ENCODE measurements around the gene AP3S1. TPM values are rescaled to one million over a fixed set of nuclear protein-coding genes. Genes with fewer than 3 reads are reported as not detected.
"Not testable (repeated sequence)": the region's sequence is repeated elsewhere in the genome, so short reads cannot be mapped to it uniquely, and the experiment has no call there.

Gene AP3S1
- total RNA-seq, 1 donor from 2014 or later = 57.3 TPM

- Histone ChIP-seq H3K27ac (replicated peaks) (no peak overlapping the region), H3K36me3 (no peaks in the 10 kb centered on the region), H3K9me3 (replicated peaks) (no peaks in the 10 kb centered on the region), H3K4me3 (no peak overlapping the region), H3K27me3 (ENCODE audit: low read depth) (no peaks in the 10 kb centered on the region), H3K4me1 (peaks cover 3% of the 10 kb centered on the region)
- intact Hi-C loops (cut with micrococcal nuclease) = no loop called here
- no peak for TF ChIP-seq CTCF (IDR thresholded peaks at IDR 0.05; ENCODE audit: borderline replicate concordance)
- DNase-seq = no peak
Measured at GRCh38 chr5:115907177-115907576, 65.4 kb downstream of the AP3S1 start.

GRCh38 chr5:115913623-115914400 is 72.1 kb downstream of the AP3S1 start:
- DNase-seq; H3K27me3 ChIP-seq (ENCODE audit: low read depth); H3K27ac ChIP-seq (replicated peaks); H3K4me3 ChIP-seq; intact Hi-C loops (cut with micrococcal nuclease); H3K4me1 ChIP-seq; H3K9me3 ChIP-seq (replicated peaks): not testable (repeated sequence)
- peaks cover 13% of the 10 kb centered on the region for H3K36me3 ChIP-seq

DNA sequence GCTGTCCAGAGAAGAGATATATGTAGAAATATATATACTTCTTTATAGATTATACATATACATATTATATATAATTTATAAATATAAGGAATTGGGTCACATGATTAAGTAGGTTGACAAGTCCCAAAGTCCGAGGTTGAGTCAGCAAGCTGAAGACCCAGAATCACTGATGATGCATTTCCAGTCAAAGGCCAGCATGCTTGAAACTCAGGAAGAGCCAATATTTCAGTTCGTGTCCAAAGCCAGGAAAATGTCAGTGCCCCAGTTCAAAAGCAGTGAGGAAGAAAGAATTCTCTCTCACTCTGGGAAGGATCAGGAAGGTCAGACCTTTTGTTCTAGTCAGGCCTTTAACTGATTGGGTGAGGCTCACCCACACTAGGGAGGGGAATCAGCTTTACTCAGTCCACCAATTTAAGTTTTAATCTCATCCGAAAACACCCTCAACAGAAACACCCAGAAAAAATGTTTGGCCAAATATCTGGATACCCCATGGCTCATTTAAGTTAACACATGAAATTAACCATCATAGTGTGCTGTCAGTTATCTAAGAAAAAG is 78.5 kb downstream of the AP3S1 start:
- no peaks in the 10 kb centered on the region for H3K4me1 ChIP-seq
- no peak for DNase-seq
- no peaks in the 10 kb centered on the region for H3K9me3 ChIP-seq (replicated peaks)
- intact Hi-C loops (cut with micrococcal nuclease) = no loop called here
- H3K27ac ChIP-seq (replicated peaks) = no peak overlapping the region
- no peak overlapping the region for H3K4me3 ChIP-seq
- TF ChIP-seq CTCF (IDR thresholded peaks at IDR 0.05; ENCODE audit: borderline replicate concordance) = no peak
- no peaks in the 10 kb centered on the region for H3K27me3 ChIP-seq (ENCODE audit: low read depth)
- peaks cover 4% of the 10 kb centered on the region for H3K36me3 ChIP-seq

DNA sequence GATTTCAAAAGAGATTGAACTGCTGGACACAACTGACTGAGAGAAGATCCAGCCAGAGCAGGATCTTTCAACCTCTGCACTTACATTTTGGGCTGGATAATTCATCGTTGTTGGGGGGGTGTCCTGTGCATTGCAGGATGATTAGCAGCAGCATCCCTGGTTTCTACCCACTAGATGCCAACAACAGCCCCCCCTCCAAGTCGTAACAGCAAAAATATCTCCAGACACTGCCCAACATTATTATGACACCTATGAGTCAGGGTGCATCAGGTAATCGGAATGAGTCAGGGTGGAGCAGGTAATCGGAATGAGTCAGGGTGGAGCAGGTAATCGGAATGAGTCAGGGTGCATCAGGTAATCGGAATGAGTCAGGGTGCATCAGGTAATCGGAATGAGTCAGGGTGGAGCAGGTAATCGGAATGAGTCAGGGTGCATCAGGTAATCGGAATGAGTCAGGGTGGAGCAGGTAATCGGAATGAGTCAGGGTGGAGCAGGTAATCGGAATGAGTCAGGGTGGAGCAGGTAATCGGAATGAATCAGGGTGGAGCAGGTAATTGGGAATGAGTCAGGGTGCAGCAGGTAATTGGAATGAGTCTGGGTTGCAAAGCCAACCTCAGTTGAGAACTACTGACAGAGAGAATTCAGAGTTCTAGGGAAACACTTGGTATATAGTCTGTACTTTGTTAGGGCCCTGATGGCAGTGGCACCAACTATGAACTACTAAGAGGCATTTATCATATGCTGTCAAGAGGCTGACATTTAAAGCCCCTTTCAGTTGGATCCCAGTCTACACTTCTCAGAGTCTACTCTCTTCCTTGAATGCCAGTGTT is 87.1 kb downstream of the AP3S1 start:
- DNase-seq; H3K4me3 ChIP-seq; H3K9me3 ChIP-seq (replicated peaks); H3K27ac ChIP-seq (replicated peaks); H3K4me1 ChIP-seq; intact Hi-C loops (cut with micrococcal nuclease); H3K27me3 ChIP-seq (ENCODE audit: low read depth); H3K36me3 ChIP-seq: not testable (repeated sequence)

GRCh38 chr5:115930171-115930570 is 88.4 kb downstream of the AP3S1 start:
- H3K4me3 ChIP-seq; intact Hi-C loops (cut with micrococcal nuclease); DNase-seq; H3K4me1 ChIP-seq; H3K9me3 ChIP-seq (replicated peaks); H3K36me3 ChIP-seq; H3K27ac ChIP-seq (replicated peaks); H3K27me3 ChIP-seq (ENCODE audit: low read depth): not testable (repeated sequence)

GRCh38 chr5:115930630-115931337 is 89.0 kb downstream of the AP3S1 start:
- Histone ChIP-seq H3K27ac (replicated peaks) (no peak overlapping the region), H3K27me3 (ENCODE audit: low read depth) (no peaks in the 10 kb centered on the region), H3K4me3 (no peak overlapping the region), H3K4me1 (no peaks in the 10 kb centered on the region), H3K36me3 (no peaks in the 10 kb centered on the region), H3K9me3 (replicated peaks) (no peaks in the 10 kb centered on the region)
- TF ChIP-seq CTCF (IDR thresholded peaks at IDR 0.05; ENCODE audit: borderline replicate concordance) = no peak
- DNase-seq = no peak
- intact Hi-C loops (cut with micrococcal nuclease) = no loop called here
